Subcutaneous abdominal adipose tissue (tissue), 5 donors: ENCODE measurements around the gene GPR3.

Source experiments
- H3K27ac ChIP-seq: one replicate; pipeline ENCODE4 v1.7.0; 2013; ENCODE audit warnings: low read depth, mild to moderate bottlenecking, inconsistent platforms, low read length, moderate library complexity
- H3K27me3 ChIP-seq, 5 donors: one replicate each; pipeline ENCODE4 v1.7.0; 2013; ENCODE audit warnings: low read length in 5 of 5, inconsistent platforms in 1 of 5; ENCODE audit not compliant: control insufficient read depth in 5 of 5, insufficient read depth in 4 of 5
- H3K36me3 ChIP-seq, 5 donors: one replicate each; pipeline ENCODE4 v1.7.0; 2013; ENCODE audit warnings: low read length in 5 of 5; ENCODE audit not compliant: control insufficient read depth in 5 of 5, insufficient read depth in 5 of 5
- H3K4me1 ChIP-seq, 5 donors: one replicate each; pipeline ENCODE4 v1.7.0; 2013; ENCODE audit warnings: low read length in 5 of 5, mild to moderate bottlenecking in 3 of 5, moderate library complexity in 1 of 5; ENCODE audit not compliant: control insufficient read depth in 5 of 5, insufficient read depth in 5 of 5
- H3K4me3 ChIP-seq, 5 donors: one replicate each; pipeline ENCODE4 v1.7.0; 2013; ENCODE audit warnings: low read length in 5 of 5, low read depth in 1 of 5
- H3K9ac ChIP-seq, 5 donors: one replicate each; pipeline ENCODE4 v1.7.0; 2013; ENCODE audit warnings: low read length in 5 of 5, mild to moderate bottlenecking in 4 of 5, moderate library complexity in 3 of 5
- H3K9me3 ChIP-seq, 5 donors: one replicate each; pipeline ENCODE4 v1.7.0; 2013; ENCODE audit warnings: low read length in 5 of 5; ENCODE audit not compliant: control insufficient read depth in 5 of 5
- donor health status: healthy.
- donor health status: healthy.
- donor health status: healthy.
- donor health status: healthy.
- donor health status: healthy.

Gene GPR3

GRCh38 chr1:27392096-27392777, at the start of gene GPR3:
GPR3 (plus strand) TSS chr1:27392622; CDS start chr1:27393799, 1,177 bp downstream.
- Histone ChIP-seq H3K27ac (no peak within 1 kb of the TSS), H3K9me3 (no peaks in the 10 kb centered on the region), H3K9ac (peak within 1 kb of the TSS; percentile 21 to 72 (median 49)), H3K4me1 (peaks cover 4 to 52% (median 24%) of the 10 kb centered on the region in 5 donors), H3K27me3 (peaks cover 0 to 4% (median 0%) of the 10 kb centered on the region in 5 donors), H3K4me3 (peak within 1 kb of the TSS; percentile 42 to 61 (median 57)), H3K36me3 (no peaks in the 10 kb centered on the region)

GRCh38 chr1:27342778-27343638, 49.4 kb upstream of the GPR3 start:
- peak overlapping the region in 2 of 5 donors; percentile 27 to 36 for H3K4me3 ChIP-seq
- H3K4me1 ChIP-seq, result peaks cover 0 to 14% (median 0%) of the 10 kb centered on the region in 5 donors
- peaks cover 0 to 6% (median 3%) of the 10 kb centered on the region in 5 donors for H3K36me3 ChIP-seq
- H3K27me3 ChIP-seq, result peaks cover 4 to 13% (median 9%) of the 10 kb centered on the region in 5 donors
- H3K9me3 ChIP-seq, result no peaks in the 10 kb centered on the region
- no peak overlapping the region for H3K9ac ChIP-seq
- H3K27ac ChIP-seq, result no peak overlapping the region

- peaks cover 0 to 14% (median 0%) of the 10 kb centered on the region in 5 donors for H3K4me1 ChIP-seq
- peaks cover 4 to 14% (median 9%) of the 10 kb centered on the region in 5 donors for H3K27me3 ChIP-seq
- no peaks in the 10 kb centered on the region for H3K9me3 ChIP-seq
- H3K9ac ChIP-seq, result no peak overlapping the region
- H3K27ac ChIP-seq, result no peak overlapping the region
- H3K4me3 ChIP-seq, result peak overlapping the region in 2 of 5 donors; percentile 27 to 29
- peaks cover 0 to 5% (median 3%) of the 10 kb centered on the region in 5 donors for H3K36me3 ChIP-seq
These were observed 48.8 kb upstream of the GPR3 start for GRCh38 chr1:27343639-27344025.

GRCh38 chr1:27345272-27345671, 47.1 kb upstream of the GPR3 start:
- no peak overlapping the region for H3K4me3 ChIP-seq
- peaks cover 0 to 26% (median 13%) of the 10 kb centered on the region in 5 donors for H3K4me1 ChIP-seq
- H3K27ac ChIP-seq, result no peak overlapping the region

GRCh38 chr1:27346357-27346756, 46.1 kb upstream of the GPR3 start:
- no peaks in the 10 kb centered on the region for H3K36me3 ChIP-seq
- H3K4me3 ChIP-seq, result no peak overlapping the region
- H3K27me3 ChIP-seq, result peaks cover 11 to 34% (median 19%) of the 10 kb centered on the region in 5 donors
- H3K27ac ChIP-seq, result no peak overlapping the region
- H3K4me1 ChIP-seq, result peaks cover 0 to 37% (median 23%) of the 10 kb centered on the region in 5 donors
- no peak overlapping the region for H3K9ac ChIP-seq
- H3K9me3 ChIP-seq, result no peaks in the 10 kb centered on the region

More at GRCh38 chr1:27345272-27345671, 47.1 kb upstream of the GPR3 start:
- Histone ChIP-seq H3K9me3 (no peaks in the 10 kb centered on the region), H3K36me3 (no peaks in the 10 kb centered on the region), H3K27me3 (peaks cover 9 to 26% (median 19%) of the 10 kb centered on the region in 5 donors), H3K9ac (no peak overlapping the region)

GRCh38 chr1:27346991-27347624, 45.3 kb upstream of the GPR3 start:
- H3K27me3 ChIP-seq, result peaks cover 11 to 34% (median 17%) of the 10 kb centered on the region in 5 donors
- peaks cover 0 to 34% (median 25%) of the 10 kb centered on the region in 5 donors for H3K4me1 ChIP-seq
- H3K4me3 ChIP-seq, result no peak overlapping the region
- H3K36me3 ChIP-seq, result no peaks in the 10 kb centered on the region
- H3K27ac ChIP-seq, result no peak overlapping the region
- H3K9me3 ChIP-seq, result no peaks in the 10 kb centered on the region
- H3K9ac ChIP-seq, result no peak overlapping the region

- Histone ChIP-seq H3K4me1 (peaks cover 0 to 29% (median 25%) of the 10 kb centered on the region in 5 donors), H3K9me3 (no peaks in the 10 kb centered on the region), H3K4me3 (peak overlapping the region in 3 of 5 donors; percentile 46 to 59 (median 59)), H3K36me3 (peaks cover 0 to 13% (median 12%) of the 10 kb centered on the region in 5 donors), H3K9ac (no peak overlapping the region), H3K27ac (no peak overlapping the region), H3K27me3 (peaks cover 11 to 34% (median 16%) of the 10 kb centered on the region in 5 donors)
These were observed 43.3 kb upstream of the GPR3 start for GRCh38 chr1:27348861-27349783.

GRCh38 chr1:27349784-27350662, 42.4 kb upstream of the GPR3 start:
- H3K4me3 ChIP-seq, result peak overlapping the region in 4 of 5 donors; percentile 36 to 59 (median 52)
- H3K27me3 ChIP-seq, result peaks cover 11 to 34% (median 16%) of the 10 kb centered on the region in 5 donors
- H3K9me3 ChIP-seq, result no peaks in the 10 kb centered on the region
- peaks cover 0 to 15% (median 14%) of the 10 kb centered on the region in 5 donors for H3K36me3 ChIP-seq
- peaks cover 0 to 29% (median 25%) of the 10 kb centered on the region in 5 donors for H3K4me1 ChIP-seq
- H3K27ac ChIP-seq, result no peak overlapping the region
- H3K9ac ChIP-seq, result no peak overlapping the region
